Measurements from ENCODE around the gene PASK.

GRCh38 chr2:241092677-241093076 is 56.6 kb downstream of the PASK start:
- TF ChIP-seq CTCF (IDR thresholded peaks at IDR 0.05; ENCODE audit: poor library complexity, severe bottlenecking) (no peak), MXI1 (conservative IDR thresholded peaks at IDR 0.05; ENCODE audit: poor library complexity, severe bottlenecking) (no peak), EZH2 (IDR thresholded peaks at IDR 0.05; ENCODE audit: borderline replicate concordance, insufficient read depth, low read length, poor library complexity, severe bottlenecking) (no peak), SMC3 (conservative IDR thresholded peaks at IDR 0.05; ENCODE audit: poor library complexity) (no peak), TAF1 (IDR thresholded peaks at IDR 0.05; ENCODE audit: low read depth) (no peak), REST (IDR thresholded peaks at IDR 0.05; ENCODE audit: borderline replicate concordance) (no peak), RAD21 (conservative IDR thresholded peaks at IDR 0.05) (no peak), EP300 (conservative IDR thresholded peaks at IDR 0.05; ENCODE audit: poor library complexity, severe bottlenecking) (no peak), POLR2AphosphoS5 (IDR thresholded peaks at IDR 0.05) (no peak)
